ENCODE measurements around the gene LIMA1.

GRCh38 chr12:50188241-50188781 lies 95.0 kb downstream of the LIMA1 start:
- TF ChIP-seq, protein P1, sequence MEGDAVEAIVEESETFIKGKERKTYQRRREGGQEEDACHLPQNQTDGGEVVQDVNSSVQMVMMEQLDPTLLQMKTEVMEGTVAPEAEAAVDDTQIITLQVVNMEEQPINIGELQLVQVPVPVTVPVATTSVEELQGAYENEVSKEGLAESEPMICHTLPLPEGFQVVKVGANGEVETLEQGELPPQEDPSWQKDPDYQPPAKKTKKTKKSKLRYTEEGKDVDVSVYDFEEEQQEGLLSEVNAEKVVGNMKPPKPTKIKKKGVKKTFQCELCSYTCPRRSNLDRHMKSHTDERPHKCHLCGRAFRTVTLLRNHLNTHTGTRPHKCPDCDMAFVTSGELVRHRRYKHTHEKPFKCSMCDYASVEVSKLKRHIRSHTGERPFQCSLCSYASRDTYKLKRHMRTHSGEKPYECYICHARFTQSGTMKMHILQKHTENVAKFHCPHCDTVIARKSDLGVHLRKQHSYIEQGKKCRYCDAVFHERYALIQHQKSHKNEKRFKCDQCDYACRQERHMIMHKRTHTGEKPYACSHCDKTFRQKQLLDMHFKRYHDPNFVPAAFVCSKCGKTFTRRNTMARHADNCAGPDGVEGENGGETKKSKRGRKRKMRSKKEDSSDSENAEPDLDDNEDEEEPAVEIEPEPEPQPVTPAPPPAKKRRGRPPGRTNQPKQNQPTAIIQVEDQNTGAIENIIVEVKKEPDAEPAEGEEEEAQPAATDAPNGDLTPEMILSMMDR (IDR thresholded peaks at IDR 0.05; ENCODE audit: insufficient read depth, low read length, poor library complexity, severe bottlenecking): no peak
- no peak for TF ChIP-seq EZH2phosphoT487 (conservative IDR thresholded peaks at IDR 0.05; ENCODE audit: low read length)
